Liver (tissue), 9 donors: Measurements from ENCODE around the gene BTBD1. TPM values are rescaled to one million over a fixed set of nuclear protein-coding genes. Genes with fewer than 3 reads are reported as not detected.

Experiments used
- DNase-seq: peaks from one replicate; pipeline ENCODE4 v3.0.0-alpha.2; 2017; ENCODE audit warnings: low spot score
- H3K27ac ChIP-seq, 2 donors: one replicate each; pipeline ENCODE4 v1.7.0; 2013; ENCODE audit warnings: inconsistent platforms in 2 of 2, low read length in 2 of 2, control low read depth in 1 of 2, low read depth in 1 of 2, mild to moderate bottlenecking in 1 of 2
- H3K27me3 ChIP-seq, 4 donors: one replicate each; pipeline versions ENCODE4 v1.6.1 to v1.7.0; 2013; ENCODE audit warnings: low read length in 3 of 4, inconsistent platforms in 1 of 4, mild to moderate bottlenecking in 1 of 4, moderate library complexity in 1 of 4; ENCODE audit not compliant: control insufficient read depth in 4 of 4, insufficient read depth in 4 of 4
- H3K36me3 ChIP-seq, 4 donors: one replicate each; pipeline versions ENCODE4 v1.6.1 to v1.7.0; 2013; ENCODE audit warnings: low read length in 3 of 4, mild to moderate bottlenecking in 3 of 4, low read depth in 1 of 4, moderate library complexity in 1 of 4; ENCODE audit not compliant: control insufficient read depth in 4 of 4, insufficient read depth in 3 of 4
- H3K4me1 ChIP-seq, 4 donors: one replicate each; pipeline versions ENCODE4 v1.6.1 to v1.7.0; 2013; ENCODE audit warnings: low read length in 3 of 4, mild to moderate bottlenecking in 3 of 4, moderate library complexity in 1 of 4; ENCODE audit not compliant: control insufficient read depth in 4 of 4, insufficient read depth in 4 of 4
- H3K4me3 ChIP-seq, 3 donors: one replicate each; pipeline versions ENCODE4 v1.6.1 to v1.7.0; 2013; ENCODE audit warnings: low read length in 3 of 3, control low read depth in 1 of 3, low read depth in 1 of 3, mild to moderate bottlenecking in 1 of 3
- H3K9ac ChIP-seq, 2 donors: one replicate each; pipeline ENCODE4 v1.7.0; 2013; ENCODE audit warnings: low read length in 2 of 2, mild to moderate bottlenecking in 2 of 2, moderate library complexity in 2 of 2, control low read depth in 1 of 2, low read depth in 1 of 2
- H3K9me3 ChIP-seq, 4 donors: one replicate each; pipeline versions ENCODE4 v1.6.1 to v1.7.0; 2013; ENCODE audit warnings: low read length in 3 of 4; ENCODE audit not compliant: control insufficient read depth in 4 of 4
- FOXA2 ChIP-seq: IDR thresholded peaks from 2 replicates; pipeline ENCODE4 v1.6.1; 2016; ENCODE audit warnings: antibody characterized with exemption
- GABPA ChIP-seq, 2 donors: IDR thresholded peaks in 1 of 2; conservative IDR thresholded peaks in 1 of 2; 2 replicates each; pipeline ENCODE4 v1.6.1; 2016; ENCODE audit warnings: antibody characterized with exemption in 2 of 2, mild to moderate bottlenecking in 1 of 2, moderate library complexity in 1 of 2
- HNF4A ChIP-seq, 2 donors: conservative IDR thresholded peaks; 2 replicates each; pipeline ENCODE4 v1.6.1; 2016; ENCODE audit warnings: antibody characterized with exemption in 2 of 2, mild to moderate bottlenecking in 2 of 2
- JUND ChIP-seq, 2 donors: IDR thresholded peaks; 2 replicates each; pipeline ENCODE4 v1.6.1; 2016; ENCODE audit warnings: antibody characterized with exemption in 2 of 2
- NR2F2 ChIP-seq: IDR thresholded peaks from 2 replicates; pipeline ENCODE4 v1.6.1; 2016; ENCODE audit warnings: antibody characterized with exemption
- RAD21 ChIP-seq, 2 donors: IDR thresholded peaks; 2 replicates each; pipeline ENCODE4 v1.6.1; 2016; ENCODE audit warnings: antibody characterized with exemption in 2 of 2, mild to moderate bottlenecking in 2 of 2
- RXRA ChIP-seq, 2 donors: IDR thresholded peaks; 2 replicates each; pipeline ENCODE4 v1.6.1; 2017 to 2018; ENCODE audit warnings: antibody characterized with exemption in 2 of 2, mild to moderate bottlenecking in 1 of 2
- SP1 ChIP-seq: IDR thresholded peaks from 2 replicates; pipeline ENCODE4 v1.6.1; 2018; ENCODE audit warnings: antibody characterized with exemption, mild to moderate bottlenecking
- YY1 ChIP-seq: IDR thresholded peaks from 2 replicates; pipeline ENCODE4 v1.6.1; 2016; ENCODE audit warnings: antibody characterized with exemption, mild to moderate bottlenecking
- WGBS: extraction: QIAGEN DNeasy Blood & Tissue Kit; methylation state at CpG from one replicate; pipeline ENCODE4 v1.1.7; 2013; 5-methylcytosine and 5-hydroxymethylcytosine counted together
- polyA plus RNA-seq, 2 donors: library from polyadenylated mRNA; stranded (reverse) in 1 of 2; unstranded in 1 of 2; fragments of 200-250 nt in 1 of 2; fragments of >200 nt in 1 of 2; fragmentation: Nextera tagmentation in 1 of 2; extraction: Ambion mirVana in 1 of 2; gene quantifications; one replicate each; pipeline versions ENCODE4 v1.2.1 to v1.2.3, GENCODE V29; 2013 to 2015
- total RNA-seq, 2 donors: library from RNA; depleted of rRNA; stranded (reverse); fragments of >200 nt; gene quantifications; one replicate each; pipeline ENCODE4 v1.2.3, GENCODE V29; 2014
- TF ChIP-seq, protein P1 (sequence below): IDR thresholded peaks from 2 replicates; pipeline ENCODE4 v1.6.1; 2016; ENCODE audit warnings: antibody characterized with exemption, mild to moderate bottlenecking
- TF ChIP-seq, protein P2 (sequence below): IDR thresholded peaks from 2 replicates; pipeline ENCODE4 v1.6.1; 2016; ENCODE audit warnings: antibody characterized with exemption
- TF ChIP-seq, protein P3 (sequence below): IDR thresholded peaks from 2 replicates; pipeline ENCODE4 v1.6.1; 2016; ENCODE audit warnings: antibody characterized with exemption
- TF ChIP-seq, protein P4 (sequence below): IDR thresholded peaks from 2 replicates; pipeline ENCODE4 v1.6.1; 2016; ENCODE audit warnings: antibody characterized with exemption
- donor health status: healthy.
- donor health status: healthy.
- donor health status: healthy.
- donor health status: healthy.
- donor health status: healthy.

BTBD1 gene
- total and polyA plus RNA-seq, 4 donors = 8.6 to 43.9 (median 27.6) TPM

DNA sequence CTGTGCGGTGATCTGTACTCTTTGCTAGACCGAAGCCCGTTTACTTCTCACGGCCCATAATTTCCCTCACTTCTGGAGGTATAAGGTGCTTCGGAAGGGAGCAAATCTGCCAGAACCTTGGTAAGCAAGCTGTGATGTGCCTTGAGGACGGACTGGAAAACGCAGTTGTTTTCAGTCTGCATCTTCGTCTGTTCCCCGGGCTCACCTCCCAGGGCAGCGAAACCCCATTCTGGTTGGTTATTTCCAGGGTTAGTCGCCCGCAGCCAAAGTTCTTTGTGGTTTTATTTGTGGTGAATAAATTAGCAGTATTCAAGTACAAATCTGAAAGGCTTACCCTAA, 80.6 kb downstream of the BTBD1 start:
- peak overlapping the region; percentile 32 to 91 (median 66) for H3K4me3 ChIP-seq
- WGBS = under 1% methylated on average over 12 of the region's 12 CpGs
- no peaks in the 10 kb centered on the region for H3K9me3 ChIP-seq
- TF ChIP-seq, protein P1, sequence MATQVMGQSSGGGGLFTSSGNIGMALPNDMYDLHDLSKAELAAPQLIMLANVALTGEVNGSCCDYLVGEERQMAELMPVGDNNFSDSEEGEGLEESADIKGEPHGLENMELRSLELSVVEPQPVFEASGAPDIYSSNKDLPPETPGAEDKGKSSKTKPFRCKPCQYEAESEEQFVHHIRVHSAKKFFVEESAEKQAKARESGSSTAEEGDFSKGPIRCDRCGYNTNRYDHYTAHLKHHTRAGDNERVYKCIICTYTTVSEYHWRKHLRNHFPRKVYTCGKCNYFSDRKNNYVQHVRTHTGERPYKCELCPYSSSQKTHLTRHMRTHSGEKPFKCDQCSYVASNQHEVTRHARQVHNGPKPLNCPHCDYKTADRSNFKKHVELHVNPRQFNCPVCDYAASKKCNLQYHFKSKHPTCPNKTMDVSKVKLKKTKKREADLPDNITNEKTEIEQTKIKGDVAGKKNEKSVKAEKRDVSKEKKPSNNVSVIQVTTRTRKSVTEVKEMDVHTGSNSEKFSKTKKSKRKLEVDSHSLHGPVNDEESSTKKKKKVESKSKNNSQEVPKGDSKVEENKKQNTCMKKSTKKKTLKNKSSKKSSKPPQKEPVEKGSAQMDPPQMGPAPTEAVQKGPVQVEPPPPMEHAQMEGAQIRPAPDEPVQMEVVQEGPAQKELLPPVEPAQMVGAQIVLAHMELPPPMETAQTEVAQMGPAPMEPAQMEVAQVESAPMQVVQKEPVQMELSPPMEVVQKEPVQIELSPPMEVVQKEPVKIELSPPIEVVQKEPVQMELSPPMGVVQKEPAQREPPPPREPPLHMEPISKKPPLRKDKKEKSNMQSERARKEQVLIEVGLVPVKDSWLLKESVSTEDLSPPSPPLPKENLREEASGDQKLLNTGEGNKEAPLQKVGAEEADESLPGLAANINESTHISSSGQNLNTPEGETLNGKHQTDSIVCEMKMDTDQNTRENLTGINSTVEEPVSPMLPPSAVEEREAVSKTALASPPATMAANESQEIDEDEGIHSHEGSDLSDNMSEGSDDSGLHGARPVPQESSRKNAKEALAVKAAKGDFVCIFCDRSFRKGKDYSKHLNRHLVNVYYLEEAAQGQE = no peak
- no peak for TF ChIP-seq FOXA2
- no peak for TF ChIP-seq RAD21 (IDR thresholded peaks at IDR 0.05)
- peak overlapping the region; percentile 0 to 66 for H3K9ac ChIP-seq
- peak overlapping the region; percentile 58 to 68 for H3K27ac ChIP-seq
- H3K4me1 ChIP-seq = peaks cover 5 to 21% (median 15%) of the 10 kb centered on the region in 4 donors
- no peaks in the 10 kb centered on the region for H3K27me3 ChIP-seq
- DNase-seq = no peak
- peaks cover 3 to 7% (median 5%) of the 10 kb centered on the region in 4 donors for H3K36me3 ChIP-seq

DNA sequence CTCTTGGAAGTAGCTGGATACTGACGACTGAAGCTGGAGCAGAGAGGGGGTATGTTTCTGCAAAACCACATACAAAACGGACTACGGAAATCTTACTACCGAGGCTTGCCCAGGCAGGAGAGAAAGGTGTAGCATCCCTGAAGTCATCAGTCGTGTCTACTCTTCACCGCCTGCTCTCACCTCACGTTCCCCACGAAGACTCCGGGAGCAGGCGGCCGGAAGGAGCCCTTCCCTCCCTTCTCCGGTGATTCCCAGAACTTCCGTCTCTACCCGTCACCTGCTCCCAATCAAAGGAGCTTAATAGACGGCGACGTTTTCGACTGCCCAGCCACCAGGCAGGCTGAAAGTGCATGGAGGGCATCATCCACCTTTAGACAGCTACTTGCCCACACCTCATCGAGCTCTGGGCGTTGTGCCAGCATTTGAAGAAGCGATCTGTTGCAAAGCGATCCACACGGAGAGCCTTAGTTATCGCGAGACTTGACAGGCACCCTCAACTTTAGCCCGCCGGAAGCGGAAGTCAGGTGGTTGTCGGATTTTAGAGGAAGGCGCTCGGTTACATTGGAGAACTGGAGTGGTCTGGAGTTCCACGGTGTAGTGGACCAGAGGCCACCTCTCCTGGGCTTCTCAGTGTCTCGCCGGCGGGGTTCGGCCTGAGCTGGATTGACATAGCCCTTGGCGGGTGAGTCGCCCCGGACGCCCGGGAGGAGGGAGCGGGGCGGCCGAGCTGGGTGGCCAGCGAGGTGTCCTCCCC, 81.2 kb downstream of the BTBD1 start, which contains the start of gene RAMAC:
Gene RAMAC, plus strand, starts transcription at position 523 of the 754 bp plus-strand sequence. CDS start 2,809 bp downstream, outside the sequence.
- peak; percentile 93 for DNase-seq
- Histone ChIP-seq H3K9ac (peak within 1 kb of the TSS; percentile 61 to 66), H3K9me3 (no peaks in the 10 kb centered on the region), H3K27me3 (no peaks in the 10 kb centered on the region), H3K36me3 (peaks cover 2 to 7% (median 5%) of the 10 kb centered on the region in 4 donors), H3K4me1 (peaks cover 5 to 21% (median 15%) of the 10 kb centered on the region in 4 donors), H3K27ac (peak within 1 kb of the TSS; percentile 58 to 68), H3K4me3 (peak within 1 kb of the TSS; percentile 32 to 91 (median 66))
- WGBS = 1% methylated on average over 45 of the region's 45 CpGs
- TF ChIP-seq RAD21 (IDR thresholded peaks at IDR 0.05) = peak in 1 of 2 donors; percentile 49
- TF ChIP-seq HNF4A (conservative IDR thresholded peaks at IDR 0.05) = peak in 1 of 2 donors; percentile 19
- no peak for TF ChIP-seq NR2F2
- TF ChIP-seq, protein P2, sequence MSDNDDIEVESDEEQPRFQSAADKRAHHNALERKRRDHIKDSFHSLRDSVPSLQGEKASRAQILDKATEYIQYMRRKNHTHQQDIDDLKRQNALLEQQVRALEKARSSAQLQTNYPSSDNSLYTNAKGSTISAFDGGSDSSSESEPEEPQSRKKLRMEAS = peak; percentile 80
- TF ChIP-seq JUND (IDR thresholded peaks at IDR 0.05) = no peak
- peak; percentile 25 for TF ChIP-seq SP1
- TF ChIP-seq GABPA (IDR thresholded peaks at IDR 0.05 in 1 of 2, conservative IDR thresholded peaks at IDR 0.05 in 1 of 2) = peak; percentile 86 to 97
- TF ChIP-seq YY1 = peak; percentile 75
- TF ChIP-seq, protein P1 = peak; percentile 81
- TF ChIP-seq, protein P3, sequence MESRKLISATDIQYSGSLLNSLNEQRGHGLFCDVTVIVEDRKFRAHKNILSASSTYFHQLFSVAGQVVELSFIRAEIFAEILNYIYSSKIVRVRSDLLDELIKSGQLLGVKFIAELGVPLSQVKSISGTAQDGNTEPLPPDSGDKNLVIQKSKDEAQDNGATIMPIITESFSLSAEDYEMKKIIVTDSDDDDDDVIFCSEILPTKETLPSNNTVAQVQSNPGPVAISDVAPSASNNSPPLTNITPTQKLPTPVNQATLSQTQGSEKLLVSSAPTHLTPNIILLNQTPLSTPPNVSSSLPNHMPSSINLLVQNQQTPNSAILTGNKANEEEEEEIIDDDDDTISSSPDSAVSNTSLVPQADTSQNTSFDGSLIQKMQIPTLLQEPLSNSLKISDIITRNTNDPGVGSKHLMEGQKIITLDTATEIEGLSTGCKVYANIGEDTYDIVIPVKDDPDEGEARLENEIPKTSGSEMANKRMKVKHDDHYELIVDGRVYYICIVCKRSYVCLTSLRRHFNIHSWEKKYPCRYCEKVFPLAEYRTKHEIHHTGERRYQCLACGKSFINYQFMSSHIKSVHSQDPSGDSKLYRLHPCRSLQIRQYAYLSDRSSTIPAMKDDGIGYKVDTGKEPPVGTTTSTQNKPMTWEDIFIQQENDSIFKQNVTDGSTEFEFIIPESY = peak; percentile 99
- TF ChIP-seq, protein P4, sequence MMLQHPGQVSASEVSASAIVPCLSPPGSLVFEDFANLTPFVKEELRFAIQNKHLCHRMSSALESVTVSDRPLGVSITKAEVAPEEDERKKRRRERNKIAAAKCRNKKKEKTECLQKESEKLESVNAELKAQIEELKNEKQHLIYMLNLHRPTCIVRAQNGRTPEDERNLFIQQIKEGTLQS = no peak
- peak in 1 of 2 donors; percentile 27 for TF ChIP-seq RXRA (IDR thresholded peaks at IDR 0.05)
